Measurements from ENCODE around the gene MYO1H.
"Not testable (repeated sequence)": the region's sequence is repeated elsewhere in the genome, so short reads cannot be mapped to it uniquely, and the experiment has no call there.

MYO1H gene

GRCh38 chr12:109422251-109422650 is 74.6 kb downstream of the MYO1H start:
- ATAC-seq: no peak
- no peak overlapping the region for H3K4me3 Mint-ChIP-seq
- H3K9me3 Mint-ChIP-seq: peaks cover 4% of the 10 kb centered on the region
- no peak overlapping the region for H3K27ac Mint-ChIP-seq
- peaks cover 68% of the 10 kb centered on the region for H3K27me3 Mint-ChIP-seq
- no peaks in the 10 kb centered on the region for H3K36me3 Mint-ChIP-seq
- H3K4me1 Mint-ChIP-seq: no peaks in the 10 kb centered on the region

GRCh38 chr12:109423392-109423791 is 75.7 kb downstream of the MYO1H start:
- no peak for ATAC-seq
- Mint-ChIP-seq H3K27me3 (peaks cover 68% of the 10 kb centered on the region), H3K9me3 (peaks cover 4% of the 10 kb centered on the region), H3K36me3 (no peaks in the 10 kb centered on the region), H3K27ac (no peak overlapping the region), H3K4me1 (no peaks in the 10 kb centered on the region), H3K4me3 (no peak overlapping the region)

DNA sequence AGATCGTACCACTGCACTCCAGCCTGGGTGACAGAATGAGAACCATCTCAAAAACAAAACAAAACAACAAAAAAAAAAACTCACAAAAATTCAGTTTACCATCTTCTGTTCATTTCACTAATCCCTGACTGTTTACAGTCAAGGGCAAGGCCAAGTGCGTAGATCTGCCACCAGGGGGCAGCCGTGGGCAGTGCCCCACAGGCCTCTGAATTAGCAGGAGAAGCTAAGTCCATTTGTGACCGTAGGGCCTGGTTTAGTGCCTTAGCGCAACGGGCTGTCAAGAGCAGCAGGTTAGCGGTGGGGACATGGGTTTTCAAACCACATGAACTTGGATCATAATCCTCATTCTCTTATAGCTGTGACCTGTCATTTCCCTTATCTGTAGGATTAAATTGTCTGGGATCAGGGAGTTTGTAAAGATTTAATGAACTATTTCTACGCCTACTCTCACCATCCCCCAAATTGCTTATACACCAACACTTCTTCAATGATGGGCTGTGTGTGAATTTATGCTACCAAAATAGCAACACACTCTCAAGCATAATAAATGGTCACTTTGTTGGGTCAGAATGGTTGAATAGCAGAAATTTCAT is 80.4 kb downstream of the MYO1H start:
- peaks cover 6% of the 10 kb centered on the region for H3K9me3 Mint-ChIP-seq
- H3K4me1 Mint-ChIP-seq: peaks cover 8% of the 10 kb centered on the region
- H3K27me3 Mint-ChIP-seq: peaks cover 39% of the 10 kb centered on the region
- peak; percentile 86 for ATAC-seq
- H3K4me3 Mint-ChIP-seq: no peak overlapping the region
- no peak overlapping the region for H3K27ac Mint-ChIP-seq
- no peaks in the 10 kb centered on the region for H3K36me3 Mint-ChIP-seq

- Mint-ChIP-seq H3K27me3 (peaks cover 33% of the 10 kb centered on the region), H3K4me1 (peaks cover 11% of the 10 kb centered on the region)
- not testable (repeated sequence) for H3K36me3 Mint-ChIP-seq, H3K9me3 Mint-ChIP-seq, H3K4me3 Mint-ChIP-seq, ATAC-seq, H3K27ac Mint-ChIP-seq
These were observed 81.1 kb downstream of the MYO1H start for GRCh38 chr12:109428804-109429203.

- no peaks in the 10 kb centered on the region for H3K36me3 Mint-ChIP-seq
- no peak overlapping the region for H3K4me3 Mint-ChIP-seq
- no peak for ATAC-seq
- H3K4me1 Mint-ChIP-seq: peaks cover 11% of the 10 kb centered on the region
- no peak overlapping the region for H3K27ac Mint-ChIP-seq
- peaks cover 6% of the 10 kb centered on the region for H3K9me3 Mint-ChIP-seq
- H3K27me3 Mint-ChIP-seq: peaks cover 18% of the 10 kb centered on the region
These were observed 82.5 kb downstream of the MYO1H start for GRCh38 chr12:109430244-109430643.

DNA sequence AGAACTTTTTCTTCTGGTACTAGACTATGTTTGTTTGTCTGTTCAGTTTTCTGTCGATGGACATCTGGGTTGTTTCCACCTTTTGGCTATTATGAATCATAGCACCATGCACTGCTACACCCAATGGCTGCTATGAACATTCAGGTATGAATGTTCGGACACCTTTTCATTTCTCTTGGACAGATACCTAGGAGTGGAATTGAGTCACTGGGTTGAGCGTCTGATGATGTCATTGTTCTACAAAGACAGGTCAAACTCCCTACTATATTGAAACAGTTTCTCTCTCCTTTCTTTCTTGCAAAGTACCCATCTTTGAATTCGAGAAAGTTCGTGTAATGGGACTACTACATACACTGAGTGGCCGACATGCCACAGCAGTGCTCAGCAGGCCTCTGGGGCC is 84.7 kb downstream of the MYO1H start:
- Mint-ChIP-seq H3K27ac (no peak overlapping the region), H3K27me3 (no peaks in the 10 kb centered on the region), H3K9me3 (peaks cover 6% of the 10 kb centered on the region), H3K4me1 (peaks cover 11% of the 10 kb centered on the region), H3K36me3 (no peaks in the 10 kb centered on the region), H3K4me3 (no peak overlapping the region)
- ATAC-seq: no peak

- Mint-ChIP-seq H3K4me1 (peaks cover 11% of the 10 kb centered on the region), H3K9me3 (peaks cover 6% of the 10 kb centered on the region), H3K27ac (no peak overlapping the region), H3K36me3 (no peaks in the 10 kb centered on the region), H3K4me3 (peak overlapping the region; percentile 9), H3K27me3 (no peaks in the 10 kb centered on the region)
- ATAC-seq: peak; percentile 60
These were observed 85.2 kb downstream of the MYO1H start for GRCh38 chr12:109432842-109433304.

DNA sequence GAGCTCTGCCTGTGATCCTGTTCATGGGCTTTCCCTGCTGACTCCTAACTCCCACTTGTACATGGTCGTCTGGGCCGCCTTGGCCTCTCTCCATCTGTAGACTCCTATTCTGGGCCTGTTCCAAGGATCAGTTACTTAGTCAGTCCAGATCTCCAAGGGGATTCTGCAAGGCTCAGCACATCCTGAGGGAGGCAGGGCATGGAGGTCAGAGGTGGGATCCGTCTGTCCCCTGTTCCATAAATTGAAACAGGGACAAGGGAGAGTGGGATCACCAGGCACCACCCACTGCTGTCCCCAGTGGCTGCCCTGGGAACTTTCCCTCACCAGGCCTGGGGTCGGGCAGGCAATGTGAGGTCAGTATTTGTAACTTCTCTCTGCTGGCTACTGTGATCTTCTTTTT is 85.9 kb downstream of the MYO1H start:
- Mint-ChIP-seq H3K4me3 (no peak overlapping the region), H3K9me3 (peaks cover 6% of the 10 kb centered on the region), H3K36me3 (no peaks in the 10 kb centered on the region), H3K27me3 (no peaks in the 10 kb centered on the region), H3K27ac (no peak overlapping the region), H3K4me1 (peaks cover 11% of the 10 kb centered on the region)
- ATAC-seq: no peak

DNA sequence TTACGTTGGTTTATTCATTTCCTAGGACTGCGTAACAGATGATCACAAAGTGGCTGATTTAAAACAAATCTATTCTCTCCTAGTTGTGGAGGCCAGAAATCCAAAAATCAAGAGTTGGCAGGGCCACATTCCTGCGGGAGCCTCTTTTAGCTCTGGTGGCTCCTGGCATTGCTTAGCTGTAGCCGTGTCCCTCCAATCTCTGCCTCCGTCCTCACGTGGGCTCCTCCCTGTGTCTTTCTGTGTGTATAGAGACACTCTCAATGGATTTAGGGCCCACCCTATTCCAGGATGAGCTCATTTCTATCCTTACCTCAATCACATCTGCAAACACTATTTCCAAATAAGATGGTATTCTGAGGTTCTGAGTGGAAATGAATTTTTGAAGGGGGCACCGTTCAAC is 86.9 kb downstream of the MYO1H start:
- no peaks in the 10 kb centered on the region for H3K36me3 Mint-ChIP-seq
- H3K27ac Mint-ChIP-seq: no peak overlapping the region
- ATAC-seq: no peak

GRCh38 chr12:109435428-109436187 is 87.9 kb downstream of the MYO1H start:
- H3K27me3 Mint-ChIP-seq: no peaks in the 10 kb centered on the region
- peaks cover 5% of the 10 kb centered on the region for H3K36me3 Mint-ChIP-seq
- H3K9me3 Mint-ChIP-seq: no peaks in the 10 kb centered on the region
- H3K27ac Mint-ChIP-seq: no peak overlapping the region
- no peak overlapping the region for H3K4me3 Mint-ChIP-seq
- H3K4me1 Mint-ChIP-seq: peaks cover 11% of the 10 kb centered on the region
- ATAC-seq: no peak

More for the DNA sequence above, 86.9 kb downstream of the MYO1H start:
- Mint-ChIP-seq H3K4me1 (peaks cover 11% of the 10 kb centered on the region), H3K27me3 (no peaks in the 10 kb centered on the region), H3K4me3 (no peak overlapping the region), H3K9me3 (peaks cover 4% of the 10 kb centered on the region)

- no peaks in the 10 kb centered on the region for H3K27me3 Mint-ChIP-seq
- no peak overlapping the region for H3K27ac Mint-ChIP-seq
- no peak overlapping the region for H3K4me3 Mint-ChIP-seq
- no peaks in the 10 kb centered on the region for H3K9me3 Mint-ChIP-seq
- peaks cover 11% of the 10 kb centered on the region for H3K4me1 Mint-ChIP-seq
- H3K36me3 Mint-ChIP-seq: peaks cover 5% of the 10 kb centered on the region
- ATAC-seq: no peak
These were observed 88.5 kb downstream of the MYO1H start for GRCh38 chr12:109436188-109436560.

DNA sequence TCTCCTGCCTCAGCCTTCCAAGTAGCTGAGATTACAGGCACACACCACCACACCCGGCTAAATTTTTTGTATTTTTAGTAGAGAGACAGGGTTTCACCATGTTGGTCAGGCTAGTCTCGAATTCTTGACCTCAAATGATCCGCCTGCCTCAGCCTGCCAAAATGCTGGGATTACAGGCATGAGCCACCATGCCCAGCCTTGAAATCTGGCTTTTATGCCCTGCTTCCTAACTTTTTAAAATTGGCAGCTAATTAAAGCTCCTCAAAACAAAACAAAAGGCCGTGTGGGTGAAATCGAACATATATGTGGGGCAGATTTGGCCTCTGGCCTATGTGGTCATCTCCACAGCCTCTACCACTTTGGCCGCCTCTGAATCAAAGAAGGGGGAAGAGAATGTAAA is 91.5 kb downstream of the MYO1H start:
- no peaks in the 10 kb centered on the region for H3K27me3 Mint-ChIP-seq
- H3K27ac Mint-ChIP-seq: no peak overlapping the region
- peaks cover 14% of the 10 kb centered on the region for H3K36me3 Mint-ChIP-seq
- H3K4me3 Mint-ChIP-seq: no peak overlapping the region
- no peak for ATAC-seq
- H3K9me3 Mint-ChIP-seq: no peaks in the 10 kb centered on the region
- no peaks in the 10 kb centered on the region for H3K4me1 Mint-ChIP-seq

- not testable (repeated sequence) for H3K27me3 Mint-ChIP-seq, H3K9me3 Mint-ChIP-seq, H3K27ac Mint-ChIP-seq, ATAC-seq, H3K4me3 Mint-ChIP-seq, H3K4me1 Mint-ChIP-seq
- peaks cover 21% of the 10 kb centered on the region for H3K36me3 Mint-ChIP-seq
These were observed 92.3 kb downstream of the MYO1H start for GRCh38 chr12:109439951-109440350.

- H3K27me3 Mint-ChIP-seq: no peaks in the 10 kb centered on the region
- no peak overlapping the region for H3K27ac Mint-ChIP-seq
- H3K4me3 Mint-ChIP-seq: no peak overlapping the region
- no peaks in the 10 kb centered on the region for H3K4me1 Mint-ChIP-seq
- H3K9me3 Mint-ChIP-seq: no peaks in the 10 kb centered on the region
- ATAC-seq: no peak
- peaks cover 32% of the 10 kb centered on the region for H3K36me3 Mint-ChIP-seq
These were observed 93.3 kb downstream of the MYO1H start for GRCh38 chr12:109440851-109441490.

GRCh38 chr12:109443794-109444193 is 96.1 kb downstream of the MYO1H start:
- Mint-ChIP-seq H3K27ac (no peak overlapping the region), H3K36me3 (peaks cover 36% of the 10 kb centered on the region), H3K27me3 (no peaks in the 10 kb centered on the region), H3K4me1 (no peaks in the 10 kb centered on the region), H3K4me3 (no peak overlapping the region), H3K9me3 (no peaks in the 10 kb centered on the region)
- no peak for ATAC-seq

- Mint-ChIP-seq H3K4me3 (no peak overlapping the region), H3K9me3 (no peaks in the 10 kb centered on the region), H3K27ac (no peak overlapping the region), H3K27me3 (no peaks in the 10 kb centered on the region), H3K4me1 (no peaks in the 10 kb centered on the region), H3K36me3 (peaks cover 39% of the 10 kb centered on the region)
- ATAC-seq: no peak
These were observed 96.6 kb downstream of the MYO1H start for GRCh38 chr12:109444259-109444658.

Measured in stimulated activated memory B cell treated with anti-CD40 and anti-IgM and Interleukin-4, amounts not matched to agents 10 μg/mL and 1 μg/mL and 100 μg/mL, for 72 hours (primary cell).